ENCODE results near the gene WASF2.

DNA sequence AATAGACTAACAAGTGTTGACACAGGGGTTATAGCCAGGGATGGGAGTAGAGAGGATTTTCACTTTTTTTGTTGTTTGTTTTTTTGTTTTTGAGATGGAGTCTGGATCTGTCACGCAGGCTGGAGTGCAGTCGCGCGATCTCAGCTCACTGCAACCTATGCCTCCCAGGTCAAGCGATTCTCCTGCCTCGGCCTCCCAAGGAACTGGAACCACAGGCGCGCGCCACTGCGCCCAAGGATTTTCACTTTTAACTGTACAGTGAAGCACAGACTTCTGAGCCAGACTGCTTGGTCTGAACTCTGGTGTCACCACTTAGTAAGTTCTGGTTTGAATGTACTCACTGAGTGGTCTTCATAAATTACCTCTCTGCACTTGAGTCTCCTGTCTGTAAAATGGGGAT lies 40.2 kb upstream of the WASF2 start:
- TF ChIP-seq, protein P1, sequence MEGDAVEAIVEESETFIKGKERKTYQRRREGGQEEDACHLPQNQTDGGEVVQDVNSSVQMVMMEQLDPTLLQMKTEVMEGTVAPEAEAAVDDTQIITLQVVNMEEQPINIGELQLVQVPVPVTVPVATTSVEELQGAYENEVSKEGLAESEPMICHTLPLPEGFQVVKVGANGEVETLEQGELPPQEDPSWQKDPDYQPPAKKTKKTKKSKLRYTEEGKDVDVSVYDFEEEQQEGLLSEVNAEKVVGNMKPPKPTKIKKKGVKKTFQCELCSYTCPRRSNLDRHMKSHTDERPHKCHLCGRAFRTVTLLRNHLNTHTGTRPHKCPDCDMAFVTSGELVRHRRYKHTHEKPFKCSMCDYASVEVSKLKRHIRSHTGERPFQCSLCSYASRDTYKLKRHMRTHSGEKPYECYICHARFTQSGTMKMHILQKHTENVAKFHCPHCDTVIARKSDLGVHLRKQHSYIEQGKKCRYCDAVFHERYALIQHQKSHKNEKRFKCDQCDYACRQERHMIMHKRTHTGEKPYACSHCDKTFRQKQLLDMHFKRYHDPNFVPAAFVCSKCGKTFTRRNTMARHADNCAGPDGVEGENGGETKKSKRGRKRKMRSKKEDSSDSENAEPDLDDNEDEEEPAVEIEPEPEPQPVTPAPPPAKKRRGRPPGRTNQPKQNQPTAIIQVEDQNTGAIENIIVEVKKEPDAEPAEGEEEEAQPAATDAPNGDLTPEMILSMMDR (IDR thresholded peaks at IDR 0.05; ENCODE audit: poor library complexity, severe bottlenecking) = no peak
- TF ChIP-seq EZH2 (IDR thresholded peaks at IDR 0.05; ENCODE audit: borderline replicate concordance, insufficient read depth, low read length, poor library complexity, severe bottlenecking) (no peak), MXI1 (conservative IDR thresholded peaks at IDR 0.05; ENCODE audit: poor library complexity, severe bottlenecking) (no peak), EP300 (conservative IDR thresholded peaks at IDR 0.05; ENCODE audit: poor library complexity, severe bottlenecking) (no peak), TAF1 (IDR thresholded peaks at IDR 0.05; ENCODE audit: low read depth) (no peak), POLR2AphosphoS5 (IDR thresholded peaks at IDR 0.05) (no peak), RAD21 (conservative IDR thresholded peaks at IDR 0.05) (no peak)
